H1 (cell line): ENCODE measurements around the gene STAT4. TPM values are rescaled to one million over a fixed set of nuclear protein-coding genes. Genes with fewer than 3 reads are reported as not detected.
A peak's percentile ranks its signal among the peaks of the same experiment; 100 is the strongest.

Source experiments
- CTCF ChIA-PET: fragments of 300-600 bp; sonication (Branson Sonifier 250); formaldehyde crosslinking; loops from one replicate; lab custom pipeline; 2021; ENCODE audit not compliant: partially characterized antibody; lab: Charles Lee
- POLR2A ChIA-PET: fragments of 300-600 bp; sonication (Branson Sonifier 250); formaldehyde crosslinking; loops from one replicate; lab custom pipeline; 2021; ENCODE audit warnings: inconsistent platforms; ENCODE audit not compliant: partially characterized antibody; lab: Charles Lee
- DNase-seq, 2 experiments: peaks; one replicate each; pipeline versions ENCODE4 v3.0.0 to v3.0.0-alpha.2; 2010 to 2022; ENCODE audit warnings: low spot score in 2 of 2, low read depth in 1 of 2, mixed read lengths in 1 of 2
- FAIRE-seq: peaks from 2 replicates; lab custom pipeline; 2011; peaks lifted over from hg19 to GRCh38; lab: Jason Lieb, UNC
- H2AFZ ChIP-seq: 2 replicates; pipeline ENCODE4 v1.8.1; 2012; ENCODE audit warnings: low read length, inconsistent platforms
- H2AK5ac ChIP-seq: 2 replicates; pipeline ENCODE4 v1.6.1; 2013; ENCODE audit warnings: low read depth, low read length
- H2BK120ac ChIP-seq: replicated peaks from 2 replicates; pipeline ENCODE3; 2013; ENCODE audit warnings: low read depth, low read length, inconsistent platforms
- H2BK12ac ChIP-seq: 2 replicates; pipeline ENCODE4 v1.6.1; 2013; ENCODE audit warnings: low read depth, low read length
- H2BK15ac ChIP-seq: 2 replicates; pipeline ENCODE4 v1.6.1; 2013; ENCODE audit warnings: low read length
- H2BK20ac ChIP-seq: 2 replicates; pipeline ENCODE4 v1.6.1; 2013; ENCODE audit warnings: low read length
- H2BK5ac ChIP-seq: 2 replicates; pipeline ENCODE4 v1.6.1; 2013; ENCODE audit warnings: low read depth, low read length
- H3K14ac ChIP-seq: 2 replicates; pipeline ENCODE4 v1.6.1; 2013; ENCODE audit warnings: inconsistent platforms; ENCODE audit not compliant: insufficient read length
- H3K18ac ChIP-seq: 2 replicates; pipeline ENCODE4 v1.6.1; 2013; ENCODE audit warnings: low read length; ENCODE audit errors: extremely low read depth
- H3K23ac ChIP-seq: 2 replicates; pipeline ENCODE4 v1.6.1; 2013; ENCODE audit warnings: inconsistent platforms; ENCODE audit not compliant: insufficient read length
- H3K23me2 ChIP-seq: 2 replicates; pipeline ENCODE4 v1.6.1; 2013; ENCODE audit warnings: low read depth, low read length
- H3K27ac ChIP-seq: 2 replicates; pipeline ENCODE4 v1.6.1; 2011; ENCODE audit warnings: low read depth, low read length, inconsistent platforms
- H3K27me3 ChIP-seq, 4 experiments: replicated peaks in 1 of 4; 1 replicate in 1 of 4; 2 replicates in 3 of 4; pipeline versions ENCODE4 v1.6.1 to v1.8.1; 2011 to 2013; ENCODE audit warnings: low read length in 3 of 4, mild to moderate bottlenecking in 3 of 4, inconsistent platforms in 2 of 4, mixed read lengths in 2 of 4, moderate library complexity in 1 of 4; ENCODE audit not compliant: control insufficient read depth in 3 of 4, insufficient read depth in 3 of 4; ENCODE audit errors: extremely low read depth in 1 of 4
- H3K36me3 ChIP-seq, 4 experiments: 2 replicates each; pipeline versions ENCODE4 v1.6.1 to v1.8.1; 2011 to 2013; ENCODE audit warnings: mild to moderate bottlenecking in 4 of 4, low read length in 3 of 4, moderate library complexity in 2 of 4, control low read depth in 1 of 4, inconsistent platforms in 1 of 4; ENCODE audit not compliant: insufficient read depth in 4 of 4, control insufficient read depth in 2 of 4
- H3K4ac ChIP-seq: replicated peaks from 2 replicates; pipeline ENCODE3; 2013; ENCODE audit warnings: low read length, low read depth, mixed read lengths, inconsistent platforms; ENCODE audit not compliant: insufficient read length
- H3K4me1 ChIP-seq, 4 experiments: replicated peaks in 1 of 4; 1 replicate in 1 of 4; 2 replicates in 3 of 4; pipeline versions ENCODE4 v1.6.1 to v1.8.1; 2011 to 2013; ENCODE audit warnings: low read length in 3 of 4, inconsistent platforms in 2 of 4, mixed read lengths in 1 of 4; ENCODE audit not compliant: insufficient read depth in 4 of 4, control insufficient read depth in 3 of 4
- H3K4me2 ChIP-seq, 2 experiments: 2 replicates each; pipeline versions ENCODE4 v1.6.1 to v1.8.1; 2011 to 2013; ENCODE audit warnings: low read depth in 2 of 2, low read length in 2 of 2, control low read depth in 1 of 2, inconsistent platforms in 1 of 2, mild to moderate bottlenecking in 1 of 2; ENCODE audit not compliant: insufficient read depth in 1 of 2
- H3K4me3 ChIP-seq, 4 experiments: fragments of 200-600, 300-600 bp in 1 of 4; sonication (generic), shearing (Covaris generic), sonication (Bioruptor Twin) in 1 of 4; 2 replicates each; pipeline versions ENCODE4 v1.5.1 to v1.8.1; 2011 to 2016; ENCODE audit warnings: low read length in 4 of 4, low read depth in 3 of 4, control low read depth in 2 of 4, inconsistent platforms in 2 of 4, mild to moderate bottlenecking in 2 of 4, mixed read lengths in 1 of 4, moderate library complexity in 1 of 4; ENCODE audit not compliant: insufficient read depth in 2 of 4; ENCODE audit errors: extremely low read depth in 1 of 4
- H3K56ac ChIP-seq: replicated peaks from 2 replicates; pipeline ENCODE3; 2013; ENCODE audit warnings: low read depth, mild to moderate bottlenecking, mixed read lengths, low read length, inconsistent platforms; ENCODE audit not compliant: insufficient read length
- H3K79me1 ChIP-seq: 2 replicates; pipeline ENCODE4 v1.6.1; 2013; ENCODE audit warnings: low read depth, low read length, control low read depth
- H3K79me2 ChIP-seq, 2 experiments: 2 replicates each; pipeline versions ENCODE4 v1.6.1 to v1.8.1; 2012 to 2013; ENCODE audit warnings: low read length in 2 of 2, mild to moderate bottlenecking in 2 of 2, inconsistent platforms in 1 of 2; ENCODE audit not compliant: insufficient read depth in 2 of 2, control insufficient read depth in 1 of 2
- H3K9ac ChIP-seq, 4 experiments: replicated peaks in 1 of 4; 1 replicate in 1 of 4; 2 replicates in 3 of 4; pipeline versions ENCODE4 v1.6.1 to v1.8.1; 2011 to 2013; ENCODE audit warnings: low read depth in 3 of 4, low read length in 3 of 4, control low read depth in 2 of 4, mild to moderate bottlenecking in 2 of 4, moderate library complexity in 2 of 4, inconsistent platforms in 1 of 4; ENCODE audit errors: extremely low read depth in 1 of 4
- H3K9me3 ChIP-seq, 2 experiments: 2 replicates each; pipeline versions ENCODE4 v1.6.1 to v1.8.1; 2012 to 2013; ENCODE audit warnings: mild to moderate bottlenecking in 2 of 2, moderate library complexity in 2 of 2, control low read depth in 1 of 2, inconsistent platforms in 1 of 2, low read depth in 1 of 2, low read length in 1 of 2, mixed read lengths in 1 of 2; ENCODE audit not compliant: insufficient read depth in 2 of 2
- H4K20me1 ChIP-seq, 2 experiments: replicated peaks in 1 of 2; 2 replicates each; pipeline versions ENCODE3 to v1.8.1; 2011 to 2013; ENCODE audit warnings: inconsistent platforms in 2 of 2, low read length in 2 of 2, mild to moderate bottlenecking in 1 of 2; ENCODE audit not compliant: insufficient read depth in 2 of 2, control insufficient read depth in 1 of 2
- H4K5ac ChIP-seq: 2 replicates; pipeline ENCODE4 v1.6.1; 2013; ENCODE audit warnings: low read length, low read depth, mixed read lengths, inconsistent platforms; ENCODE audit not compliant: insufficient read length
- H4K8ac ChIP-seq: 2 replicates; pipeline ENCODE4 v1.8.0; 2013; ENCODE audit warnings: mild to moderate bottlenecking, moderate library complexity, low read length, inconsistent platforms; ENCODE audit not compliant: insufficient read depth; ENCODE audit errors: extremely low read depth
- H4K91ac ChIP-seq: replicated peaks from 2 replicates; pipeline ENCODE3; 2013; ENCODE audit warnings: low read length, mixed read lengths, inconsistent platforms; ENCODE audit not compliant: insufficient read length
- ATF2 ChIP-seq: IDR thresholded peaks from 2 replicates; pipeline ENCODE4 v1.6.1; 2012; ENCODE audit warnings: low read length, inconsistent platforms
- CHD1 ChIP-seq: IDR thresholded peaks from 2 replicates; pipeline ENCODE4 v1.6.1; 2012; ENCODE audit warnings: low read depth, low read length, improper control_type of control experiment
- CTBP2 ChIP-seq: IDR thresholded peaks from 2 replicates; pipeline ENCODE4 v1.7.0; 2011; ENCODE audit warnings: borderline replicate concordance, mild to moderate bottlenecking, moderate library complexity, mixed read lengths, low read length; ENCODE audit not compliant: insufficient read depth, insufficient read length
- KDM5A ChIP-seq: fragments of 200-600 bp; IDR thresholded peaks from 2 replicates; pipeline ENCODE4 v1.7.1; 2012; ENCODE audit warnings: mild to moderate bottlenecking, low read length, inconsistent platforms, mixed read lengths
- PHF8 ChIP-seq: fragments of 200-600 bp; sonication (generic); conservative IDR thresholded peaks from 2 replicates; pipeline ENCODE4 v1.7.1; 2012; ENCODE audit warnings: low read depth, mild to moderate bottlenecking, inconsistent platforms, low read length, moderate library complexity
- POU5F1 ChIP-seq: IDR thresholded peaks from 2 replicates; pipeline ENCODE4 v1.6.1; 2011; ENCODE audit warnings: low read depth, mild to moderate bottlenecking, low read length, moderate library complexity
- RFX5 ChIP-seq: IDR thresholded peaks from 2 replicates; pipeline ENCODE4 v1.6.1; 2011; ENCODE audit warnings: low read depth, low read length, improper control_type of control experiment, borderline replicate concordance
- SAP30 ChIP-seq: fragments of 300-600 bp; sonication (generic); IDR thresholded peaks from 2 replicates; pipeline ENCODE4 v1.7.1; 2012; ENCODE audit warnings: low read length, moderate library complexity, mild to moderate bottlenecking, inconsistent platforms; ENCODE audit not compliant: insufficient read depth, insufficient replicate concordance
- SP1 ChIP-seq: IDR thresholded peaks from 2 replicates; pipeline ENCODE4 v1.6.1; 2011; ENCODE audit warnings: low read depth, low read length
- YY1 ChIP-seq: IDR thresholded peaks from 2 replicates; pipeline ENCODE4 v1.6.1; 2011; ENCODE audit warnings: low read depth, mild to moderate bottlenecking, low read length
- ZNF274 ChIP-seq: IDR thresholded peaks from 2 replicates; pipeline ENCODE4 v1.7.0; 2012; ENCODE audit warnings: low read length, borderline replicate concordance; ENCODE audit errors: extremely low read depth
- WGBS, 2 experiments: shearing (Covaris generic) in 1 of 2; methylation state at CpG; one replicate each; pipeline versions ENCODE4 v1.1.6 to v1.1.7; 2013 to 2015; ENCODE audit warnings: low lambda C conversion rate in 2 of 2, mixed read lengths in 2 of 2, inconsistent platforms in 1 of 2, low coverage in 1 of 2, missing lambda C conversion rate in 1 of 2; ENCODE audit not compliant: insufficient replicate concordance in 2 of 2, insufficient coverage in 1 of 2, insufficient read length in 1 of 2; ENCODE audit errors: extremely low coverage in 1 of 2, missing lambda C conversion rate in 1 of 2; 5-methylcytosine and 5-hydroxymethylcytosine counted together
- polyA plus RNA-seq, 7 experiments: library from polyadenylated mRNA; depleted of rRNA in 3 of 7; stranded (reverse) in 5 of 7; unstranded in 2 of 7; fragments of >200 nt in 5 of 7; fragments of 200-250 nt in 2 of 7; gene quantifications; 1 replicate in 5 of 7; 2 replicates in 1 of 7; 4 replicates in 1 of 7; pipeline versions ENCODE4 v1.2.1 to v1.2.3, GENCODE V29; 2011 to 2013; ENCODE audit warnings: missing spikeins in 2 of 7, mixed read lengths in 2 of 7
- total RNA-seq: library from RNA; stranded (reverse); fragmentation: NEBNext Ultra II Directional; extraction: Animal tissue kit (Norgen Biotek cat#: 25700); gene quantifications from 2 replicates; pipeline ENCODE4 v1.2.1, GENCODE V29; 2021

The STAT4 gene
- total and polyA plus RNA-seq, 2 of the 8 experiments (the other 6 are each of a cell fraction or from before 2014, with no cell fraction given): 0.36 to 0.63 TPM

GRCh38 chr2:190979906-190980629 lies 170.7 kb downstream of the STAT4 start:
- CTCF ChIA-PET: interaction anchor here (0.7 kb wide), 1 partner anchor 427 kb away, joined by 4 read pairs; no protein-coding TSS in a partner anchor
- H3K4ac ChIP-seq: no peak overlapping the region
- no peak overlapping the region for H2BK5ac ChIP-seq
- no peaks in the 10 kb centered on the region for H3K27me3 ChIP-seq
- no peak overlapping the region for H2BK20ac ChIP-seq
- peaks cover 23 to 83% (median 69%) of the 10 kb centered on the region in 4 experiments for H3K36me3 ChIP-seq
- no peak overlapping the region for H3K23ac ChIP-seq
- H3K9me3 ChIP-seq: no peaks in the 10 kb centered on the region
- H3K4me1 ChIP-seq: no peaks in the 10 kb centered on the region
- H3K18ac ChIP-seq: no peak overlapping the region
- H2BK15ac ChIP-seq: no peak overlapping the region
- peaks cover 0 to 1% of the 10 kb centered on the region in 2 experiments for H4K20me1 ChIP-seq
- TF ChIP-seq CTBP2 (no peak), KDM5A (no peak), YY1 (no peak), PHF8 (no peak), CHD1 (no peak), RFX5 (no peak), ATF2 (no peak), SAP30 (no peak), POU5F1 (no peak), ZNF274 (no peak), SP1 (no peak)
- TF ChIP-seq, all 59 proteins: peak for 0
- Histone ChIP-seq H3K4me2 (no peak overlapping the region), H2AFZ (no peak overlapping the region), H3K56ac (no peak overlapping the region), H3K9ac (no peak overlapping the region), H3K4me3 (no peak overlapping the region), H3K14ac (no peak overlapping the region), H2BK120ac (no peak overlapping the region), H3K23me2 (no peaks in the 10 kb centered on the region), H4K8ac (peak overlapping the region; percentile 59; the same call in 1 of the 2 replicates), H4K91ac (no peak overlapping the region), H2AK5ac (no peak overlapping the region), H3K27ac (no peak overlapping the region), H4K5ac (no peak overlapping the region), H2BK12ac (no peak overlapping the region), H3K79me1 (no peaks in the 10 kb centered on the region), H3K79me2 (no peaks in the 10 kb centered on the region)
- 96% methylated on average over 14 of the region's 14 CpGs; no CpG with 5 or more reads in 1 of the 2 experiments for WGBS, 2 experiments
- POLR2A ChIA-PET: interaction anchor here (1.2 kb wide), 1 partner anchor 196 kb away, joined by 3 read pairs; no protein-coding TSS in a partner anchor
- no peak for FAIRE-seq
- no peak for DNase-seq
